Right lobe of liver (tissue), 4 donors: ENCODE results near the gene SYT6.

Experiments
- CTCF ChIP-seq, 4 donors: fragments of 200-600 bp in 3 of 4; fragments of 450-650 bp in 1 of 4; IDR thresholded peaks; one replicate each; pipeline versions ENCODE4 v1.5.1 to v1.8.0; 2016 to 2022; ENCODE audit warnings: antibody characterized with exemption in 4 of 4, mild to moderate bottlenecking in 2 of 4
- POLR2A ChIP-seq: fragments of 450-650 bp; IDR thresholded peaks from one replicate; pipeline ENCODE4 v1.6.1; 2017; ENCODE audit warnings: antibody characterized with exemption, mild to moderate bottlenecking
- donor health status: DM: no; HTN: no; CAD: no.
- donor health status: DM: no; HTN: no; CAD: no.
- donor health status: DM: no; HTN: yes; CAD: no.

- TF ChIP-seq CTCF (IDR thresholded peaks at IDR 0.05) (no peak), POLR2A (no peak)
Observed at GRCh38 chr1:114108751-114109255, 44.9 kb downstream of the SYT6 start.
